ENCODE results near the gene OPRD1.

OPRD1 gene

GRCh38 chr1:28890836-28891235, 78.9 kb downstream of the OPRD1 start:
- H2AFZ ChIP-seq (ENCODE audit: low read depth, low read length, severe bottlenecking), result no peak overlapping the region
- no peak overlapping the region for H3K9ac ChIP-seq (ENCODE audit: low read length)
- H3K9me2 ChIP-seq (replicated peaks; ENCODE audit: insufficient read depth, low read length), result no peaks in the 10 kb centered on the region
- H3K27ac ChIP-seq (ENCODE audit: low read depth, low read length), result 0 out of 2 replicates have a peak overlapping the region, but pooled peaks have one; percentile 13
- no peaks in the 10 kb centered on the region for H3K9me3 ChIP-seq (ENCODE audit: insufficient read depth, low read length)
- H4K20me1 ChIP-seq (ENCODE audit: low read depth, low read length), result no peaks in the 10 kb centered on the region
- peaks cover 9% of the 10 kb centered on the region for H3F3A ChIP-seq (ENCODE audit: insufficient read depth)
- no peaks in the 10 kb centered on the region for H3K27me3 ChIP-seq (ENCODE audit: low read length)
- H3K36me3 ChIP-seq (ENCODE audit: low read length), result no peaks in the 10 kb centered on the region
- no peak overlapping the region for H3K4me3 ChIP-seq (ENCODE audit: insufficient read depth, low read length, poor library complexity, severe bottlenecking)
- no peak for TF ChIP-seq EZH2phosphoT487 (conservative IDR thresholded peaks at IDR 0.05; ENCODE audit: low read length)
- no peak for TF ChIP-seq CTCF (IDR thresholded peaks at IDR 0.05; ENCODE audit: insufficient read depth, low read length, poor library complexity, severe bottlenecking)
- peaks cover 60% of the 10 kb centered on the region for H3K79me2 ChIP-seq (ENCODE audit: insufficient read depth, low read length)
- H3K4me2 ChIP-seq (ENCODE audit: low read depth, low read length, poor library complexity, severe bottlenecking), result no peak overlapping the region

- no peak overlapping the region for H2AFZ ChIP-seq (ENCODE audit: low read depth, low read length, severe bottlenecking)
- no peaks in the 10 kb centered on the region for H4K20me1 ChIP-seq (ENCODE audit: low read depth, low read length)
- no peaks in the 10 kb centered on the region for H3K36me3 ChIP-seq (ENCODE audit: low read length)
- H3K9ac ChIP-seq (ENCODE audit: low read length), result no peak overlapping the region
- no peak overlapping the region for H3K4me3 ChIP-seq (ENCODE audit: insufficient read depth, low read length, poor library complexity, severe bottlenecking)
- no peaks in the 10 kb centered on the region for H3K9me3 ChIP-seq (ENCODE audit: insufficient read depth, low read length)
- H3K27me3 ChIP-seq (ENCODE audit: low read length), result no peaks in the 10 kb centered on the region
- H3K27ac ChIP-seq (ENCODE audit: low read depth, low read length), result 0 out of 2 replicates have a peak overlapping the region, but pooled peaks have one; percentile 13
- H3F3A ChIP-seq (ENCODE audit: insufficient read depth), result peaks cover 5% of the 10 kb centered on the region
- no peak for TF ChIP-seq EZH2phosphoT487 (conservative IDR thresholded peaks at IDR 0.05; ENCODE audit: low read length)
- TF ChIP-seq CTCF (IDR thresholded peaks at IDR 0.05; ENCODE audit: insufficient read depth, low read length, poor library complexity, severe bottlenecking), result no peak
- no peaks in the 10 kb centered on the region for H3K9me2 ChIP-seq (replicated peaks; ENCODE audit: insufficient read depth, low read length)
- H3K4me2 ChIP-seq (ENCODE audit: low read depth, low read length, poor library complexity, severe bottlenecking), result no peak overlapping the region
- peaks cover 63% of the 10 kb centered on the region for H3K79me2 ChIP-seq (ENCODE audit: insufficient read depth, low read length)
Measured at GRCh38 chr1:28891256-28891655, 79.3 kb downstream of the OPRD1 start.

- Histone ChIP-seq H3K27ac (ENCODE audit: low read depth, low read length) (no peak overlapping the region), H2AFZ (ENCODE audit: low read depth, low read length, severe bottlenecking) (no peak overlapping the region), H3K36me3 (ENCODE audit: low read length) (no peaks in the 10 kb centered on the region), H3K4me3 (ENCODE audit: insufficient read depth, low read length, poor library complexity, severe bottlenecking) (no peak overlapping the region), H4K20me1 (ENCODE audit: low read depth, low read length) (no peaks in the 10 kb centered on the region), H3K27me3 (ENCODE audit: low read length) (no peaks in the 10 kb centered on the region), H3K9ac (ENCODE audit: low read length) (no peak overlapping the region), H3K4me2 (ENCODE audit: low read depth, low read length, poor library complexity, severe bottlenecking) (no peak overlapping the region), H3K79me2 (ENCODE audit: insufficient read depth, low read length) (peaks cover 60% of the 10 kb centered on the region), H3F3A (ENCODE audit: insufficient read depth) (no peaks in the 10 kb centered on the region), H3K9me2 (replicated peaks; ENCODE audit: insufficient read depth, low read length) (no peaks in the 10 kb centered on the region), H3K9me3 (ENCODE audit: insufficient read depth, low read length) (no peaks in the 10 kb centered on the region)
- TF ChIP-seq EZH2phosphoT487 (conservative IDR thresholded peaks at IDR 0.05; ENCODE audit: low read length), result no peak
- peak; percentile 27 for TF ChIP-seq CTCF (IDR thresholded peaks at IDR 0.05; ENCODE audit: insufficient read depth, low read length, poor library complexity, severe bottlenecking)
Measured at GRCh38 chr1:28893403-28894102, 81.6 kb downstream of the OPRD1 start.
